GM23248 (cell line): ENCODE data around the gene ASAP2. TPM values are rescaled to one million over a fixed set of nuclear protein-coding genes. Genes with fewer than 3 reads are reported as not detected.
"Not testable (repeated sequence)": the region's sequence is repeated elsewhere in the genome, so short reads cannot be mapped to it uniquely, and the experiment has no call there.

ENCODE experiments used
- DNase-seq: peaks from one replicate; pipeline ENCODE4 v3.0.0-alpha.2; 2015
- H2AFZ ChIP-seq: fragments of 200-600 bp; sonication (generic); 2 replicates; pipeline ENCODE4 v1.6.1; 2016; ENCODE audit warnings: antibody characterized with exemption
- H3F3A ChIP-seq: fragments of 200-600 bp; sonication (generic); 2 replicates; pipeline ENCODE4 v1.6.1; 2016; ENCODE audit warnings: mild to moderate bottlenecking, antibody characterized with exemption, mixed run types; ENCODE audit not compliant: insufficient read depth
- H3K27ac ChIP-seq: fragments of 200-600 bp; sonication (generic); 2 replicates; pipeline ENCODE4 v1.5.1; 2016; ENCODE audit warnings: mild to moderate bottlenecking
- H3K27me3 ChIP-seq: fragments of 200-600 bp; sonication (generic); replicated peaks from 2 replicates; pipeline ENCODE4 v1.6.1; 2016; ENCODE audit warnings: mild to moderate bottlenecking; ENCODE audit not compliant: insufficient read depth
- H3K36me3 ChIP-seq: fragments of 200-600 bp; sonication (generic); 2 replicates; pipeline ENCODE4 v1.6.1; 2016; ENCODE audit warnings: low read depth, mild to moderate bottlenecking
- H3K4me1 ChIP-seq: fragments of 200-600 bp; sonication (generic); 2 replicates; pipeline ENCODE4 v1.6.1; 2016; ENCODE audit warnings: mild to moderate bottlenecking; ENCODE audit not compliant: insufficient read depth
- H3K4me2 ChIP-seq: fragments of 200-600 bp; sonication (generic); one replicate; pipeline ENCODE4 v1.6.1; 2016; ENCODE audit warnings: mild to moderate bottlenecking; ENCODE audit not compliant: unreplicated experiment
- H3K4me3 ChIP-seq: fragments of 200-600 bp; sonication (generic); 2 replicates; pipeline ENCODE4 v1.5.1; 2016; ENCODE audit warnings: mild to moderate bottlenecking
- H3K79me2 ChIP-seq: fragments of 200-600 bp; sonication (generic); 2 replicates; pipeline ENCODE4 v1.6.1; 2016; ENCODE audit warnings: mild to moderate bottlenecking; ENCODE audit not compliant: insufficient read depth
- H3K9ac ChIP-seq: fragments of 200-600 bp; sonication (generic); 2 replicates; pipeline ENCODE4 v1.6.1; 2016; ENCODE audit warnings: mild to moderate bottlenecking
- H3K9me2 ChIP-seq: fragments of 200-600 bp; sonication (generic); 2 replicates; pipeline ENCODE4 v1.6.1; 2016; ENCODE audit warnings: mixed run types, mild to moderate bottlenecking, moderate library complexity; ENCODE audit not compliant: insufficient read depth
- H3K9me3 ChIP-seq: fragments of 200-600 bp; sonication (generic); one replicate; pipeline ENCODE4 v1.6.1; 2017; ENCODE audit warnings: low read depth
- H4K20me1 ChIP-seq: fragments of 200-600 bp; sonication (generic); 2 replicates; pipeline ENCODE4 v1.6.0; 2016; ENCODE audit not compliant: insufficient read depth
- EZH2 ChIP-seq: fragments of 200-600 bp; sonication (generic); IDR thresholded peaks from 2 replicates; pipeline ENCODE4 v1.6.1; 2018; ENCODE audit warnings: antibody characterized with exemption, mild to moderate bottlenecking; ENCODE audit not compliant: insufficient read depth, poor library complexity, severe bottlenecking
- EZH2phosphoT487 ChIP-seq: fragments of 200-600 bp; sonication (generic); IDR thresholded peaks from 2 replicates; pipeline ENCODE4 v1.6.1; 2018; ENCODE audit warnings: antibody characterized with exemption, moderate library complexity, mild to moderate bottlenecking, low read depth; ENCODE audit not compliant: insufficient read depth
- WGBS, 2 experiments: methylation state at CpG; one replicate each; pipeline ENCODE4 v1.1.6; 2015 to 2017; ENCODE audit warnings: low lambda C conversion rate in 2 of 2, low coverage in 1 of 2; ENCODE audit errors: missing lambda C conversion rate in 2 of 2; 5-methylcytosine and 5-hydroxymethylcytosine counted together
- in situ Hi-C: fragments of 300-500 bp; cut with MboI; formaldehyde crosslinking; loops from 2 replicates; pipeline ENCODE4 v1.15.0; 2020
- polyA plus RNA-seq: library from polyadenylated mRNA; unstranded; fragments of >200 nt; fragmentation: Nextera tagmentation; extraction: Ambion mirVana; gene quantifications from 2 replicates; pipeline ENCODE4 v1.2.1, GENCODE V29; 2016
- total RNA-seq: library from RNA; depleted of rRNA; stranded (reverse); fragments of >200 nt; shearing (Covaris generic); gene quantifications from 2 replicates; pipeline ENCODE4 v1.2.3, GENCODE V29; 2014

ASAP2 gene
- total and polyA plus RNA-seq, 2 experiments from 2014 or later = 8.8 to 49.6 TPM

- Histone ChIP-seq H3K9ac (no peak overlapping the region), H3K4me1 (no peaks in the 10 kb centered on the region), H3K79me2 (peaks cover 7% of the 10 kb centered on the region; the same call in 1 of the 2 replicates), H3K27ac (no peak overlapping the region), H3K27me3 (no peaks in the 10 kb centered on the region), H2AFZ (no peak overlapping the region), H3K4me2 (no peak overlapping the region), H3K36me3 (peaks cover 46% of the 10 kb centered on the region), H4K20me1 (no peaks in the 10 kb centered on the region), H3K9me2 (no peaks in the 10 kb centered on the region), H3K9me3 (no peaks in the 10 kb centered on the region), H3K4me3 (no peak overlapping the region), H3F3A (peaks cover 8% of the 10 kb centered on the region; the same call in 1 of the 2 replicates)
- DNase-seq = no peak
- TF ChIP-seq EZH2 = no peak
- TF ChIP-seq EZH2phosphoT487 = no peak
- in situ Hi-C loops = no loop called here
- WGBS, 2 experiments = 93 to 94% methylated on average over 15 of the region's 15 CpGs
Measured at GRCh38 chr2:9394816-9395215, 188.2 kb downstream of the ASAP2 start.

- H2AFZ ChIP-seq = no peak overlapping the region
- no peaks in the 10 kb centered on the region for H4K20me1 ChIP-seq
- peaks cover 1% of the 10 kb centered on the region; the same call in 1 of the 2 replicates for H3K79me2 ChIP-seq
- no peak overlapping the region for H3K9ac ChIP-seq
- H3K36me3 ChIP-seq = peaks cover 34% of the 10 kb centered on the region
- H3K4me3 ChIP-seq = no peak overlapping the region
- no peaks in the 10 kb centered on the region for H3K4me1 ChIP-seq
- H3K9me2 ChIP-seq = no peaks in the 10 kb centered on the region
- no peak overlapping the region for H3K27ac ChIP-seq
- H3K27me3 ChIP-seq = no peaks in the 10 kb centered on the region
- H3K4me2 ChIP-seq = no peak overlapping the region
- DNase-seq = no peak
- H3K9me3 ChIP-seq = no peaks in the 10 kb centered on the region
- 88 to 93% methylated on average over 14 of the region's 14 CpGs for WGBS, 2 experiments
- TF ChIP-seq EZH2phosphoT487 (no peak), EZH2 (no peak)
- peaks cover 13% of the 10 kb centered on the region; the same call in 1 of the 2 replicates for H3F3A ChIP-seq
- in situ Hi-C loops = no loop called here
Measured at GRCh38 chr2:9397201-9397600, 190.6 kb downstream of the ASAP2 start.

- H4K20me1 ChIP-seq, H3K9me2 ChIP-seq, H3K4me2 ChIP-seq, H3K79me2 ChIP-seq, H3K4me1 ChIP-seq, H3K4me3 ChIP-seq, H2AFZ ChIP-seq, H3K27me3 ChIP-seq, H3K9me3 ChIP-seq, in situ Hi-C loops, H3K9ac ChIP-seq, DNase-seq, H3K27ac ChIP-seq: not testable (repeated sequence)
- Histone ChIP-seq H3K36me3 (peaks cover 34% of the 10 kb centered on the region), H3F3A (peaks cover 23% of the 10 kb centered on the region; the same call in 1 of the 2 replicates)
- 97 to 99% methylated on average over 11 of the region's 11 CpGs for WGBS, 2 experiments
Measured at GRCh38 chr2:9398251-9398650, 191.6 kb downstream of the ASAP2 start.

GRCh38 chr2:9398881-9399780 lies 192.5 kb downstream of the ASAP2 start:
- peaks cover 32% of the 10 kb centered on the region for H3K36me3 ChIP-seq
- H3K79me2 ChIP-seq = no peaks in the 10 kb centered on the region
- peaks cover 32% of the 10 kb centered on the region for H3F3A ChIP-seq
- 69 to 70% methylated on average over 20 of the region's 20 CpGs for WGBS, 2 experiments
- TF ChIP-seq EZH2 (no peak), EZH2phosphoT487 (no peak)
- DNase-seq = no peak
- H3K9ac ChIP-seq = no peak overlapping the region
- no peaks in the 10 kb centered on the region for H3K9me2 ChIP-seq
- no peak overlapping the region for H2AFZ ChIP-seq
- H3K4me2 ChIP-seq = no peak overlapping the region
- no peaks in the 10 kb centered on the region for H4K20me1 ChIP-seq
- no peaks in the 10 kb centered on the region for H3K27me3 ChIP-seq
- H3K4me1 ChIP-seq = peaks cover 10% of the 10 kb centered on the region; the same call in 1 of the 2 replicates
- no peaks in the 10 kb centered on the region for H3K9me3 ChIP-seq
- in situ Hi-C loops = no loop called here
- H3K4me3 ChIP-seq = no peak overlapping the region
- no peak overlapping the region for H3K27ac ChIP-seq
